ENCODE results near the gene ACOX2.

DNA sequence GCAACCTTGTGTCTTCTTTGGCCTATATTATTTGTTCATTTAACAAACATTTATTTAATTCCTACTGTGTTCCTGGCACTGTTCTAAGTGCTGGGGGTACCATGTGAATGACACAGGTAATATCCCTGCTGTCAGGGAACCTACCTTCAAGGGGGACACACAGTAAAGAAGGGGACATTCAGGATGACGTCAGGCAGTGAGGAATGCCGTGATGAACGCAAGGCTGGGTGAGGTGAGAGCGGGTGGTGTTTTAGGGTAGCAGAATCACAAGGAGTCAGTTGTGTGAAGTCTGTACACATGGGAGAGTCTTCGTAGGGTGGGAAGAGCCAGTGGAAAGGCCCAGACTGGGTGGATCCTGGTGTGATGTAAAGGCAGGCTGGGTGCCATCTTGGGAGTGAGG is 41.9 kb upstream of the ACOX2 start:
- TF ChIP-seq, protein P1, sequence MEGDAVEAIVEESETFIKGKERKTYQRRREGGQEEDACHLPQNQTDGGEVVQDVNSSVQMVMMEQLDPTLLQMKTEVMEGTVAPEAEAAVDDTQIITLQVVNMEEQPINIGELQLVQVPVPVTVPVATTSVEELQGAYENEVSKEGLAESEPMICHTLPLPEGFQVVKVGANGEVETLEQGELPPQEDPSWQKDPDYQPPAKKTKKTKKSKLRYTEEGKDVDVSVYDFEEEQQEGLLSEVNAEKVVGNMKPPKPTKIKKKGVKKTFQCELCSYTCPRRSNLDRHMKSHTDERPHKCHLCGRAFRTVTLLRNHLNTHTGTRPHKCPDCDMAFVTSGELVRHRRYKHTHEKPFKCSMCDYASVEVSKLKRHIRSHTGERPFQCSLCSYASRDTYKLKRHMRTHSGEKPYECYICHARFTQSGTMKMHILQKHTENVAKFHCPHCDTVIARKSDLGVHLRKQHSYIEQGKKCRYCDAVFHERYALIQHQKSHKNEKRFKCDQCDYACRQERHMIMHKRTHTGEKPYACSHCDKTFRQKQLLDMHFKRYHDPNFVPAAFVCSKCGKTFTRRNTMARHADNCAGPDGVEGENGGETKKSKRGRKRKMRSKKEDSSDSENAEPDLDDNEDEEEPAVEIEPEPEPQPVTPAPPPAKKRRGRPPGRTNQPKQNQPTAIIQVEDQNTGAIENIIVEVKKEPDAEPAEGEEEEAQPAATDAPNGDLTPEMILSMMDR (IDR thresholded peaks at IDR 0.05 in 2 of 3, conservative IDR thresholded peaks at IDR 0.05 in 1 of 3; ENCODE audit: borderline replicate concordance in 1 of 3, insufficient read depth in 1 of 3, low read depth in 2 of 3, low read length in 2 of 3): no peak
- no peak for TF ChIP-seq EZH2 (IDR thresholded peaks at IDR 0.05)
